GM18502 (cell line): ENCODE measurements around the gene NDRG3.

Source experiments
- ATAC-seq: cut with Tn5 transposase; IDR thresholded peaks from one replicate; pipeline ENCODE4 v1.9.1; 2021; ENCODE audit warnings: mild to moderate bottlenecking; ENCODE audit not compliant: unreplicated experiment, poor library complexity

The NDRG3 gene

DNA sequence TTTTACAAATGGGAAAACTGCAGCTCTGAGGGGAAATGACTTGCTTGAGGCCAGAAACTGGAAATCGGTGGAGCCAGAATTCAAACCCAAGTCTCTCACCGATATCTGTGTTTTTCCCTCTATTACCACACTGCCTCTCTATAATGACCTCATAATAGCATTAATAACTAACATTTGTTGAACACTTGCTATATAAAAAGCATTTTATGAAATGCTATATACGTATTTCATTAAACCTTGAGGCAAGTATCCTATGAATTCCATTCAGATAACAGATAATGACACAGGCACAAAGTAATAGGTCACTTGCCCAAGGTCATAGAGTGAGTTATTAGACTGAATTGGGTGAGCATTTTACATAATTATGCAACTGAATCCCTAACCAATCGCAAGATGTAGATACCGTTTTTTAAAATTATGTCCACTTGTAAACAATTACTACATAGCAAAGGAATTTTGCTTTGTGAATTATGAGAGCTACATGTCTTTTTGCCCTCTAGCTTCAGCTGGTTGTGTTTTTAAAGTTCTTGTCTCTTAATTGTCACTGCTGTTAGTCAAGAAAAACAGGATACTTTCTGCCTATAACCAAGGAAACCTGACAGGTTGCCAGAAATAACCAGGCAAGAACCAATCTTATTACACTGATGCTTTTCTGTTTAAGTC lies 23.0 kb upstream of the NDRG3 start:
- ATAC-seq: no peak

DNA sequence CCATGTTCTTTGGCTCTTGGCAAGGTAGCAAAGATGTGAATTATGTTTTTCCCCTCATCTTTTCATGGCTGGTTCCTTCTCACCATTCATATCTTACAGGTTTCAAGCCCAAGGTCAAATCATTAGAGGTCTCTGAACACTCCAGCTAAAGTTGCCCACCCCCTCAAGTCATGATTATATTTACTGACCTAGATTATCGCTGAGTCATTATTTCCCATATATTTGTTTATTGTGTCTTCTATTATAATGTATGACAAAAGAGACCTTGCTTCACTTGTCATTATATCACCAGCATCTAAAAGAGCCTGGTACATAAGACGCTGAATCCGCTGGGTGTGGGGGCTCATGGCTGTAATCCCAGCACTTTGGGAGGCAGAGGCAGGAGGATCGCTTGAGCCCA lies 15.2 kb upstream of the NDRG3 start:
- ATAC-seq: no peak

DNA sequence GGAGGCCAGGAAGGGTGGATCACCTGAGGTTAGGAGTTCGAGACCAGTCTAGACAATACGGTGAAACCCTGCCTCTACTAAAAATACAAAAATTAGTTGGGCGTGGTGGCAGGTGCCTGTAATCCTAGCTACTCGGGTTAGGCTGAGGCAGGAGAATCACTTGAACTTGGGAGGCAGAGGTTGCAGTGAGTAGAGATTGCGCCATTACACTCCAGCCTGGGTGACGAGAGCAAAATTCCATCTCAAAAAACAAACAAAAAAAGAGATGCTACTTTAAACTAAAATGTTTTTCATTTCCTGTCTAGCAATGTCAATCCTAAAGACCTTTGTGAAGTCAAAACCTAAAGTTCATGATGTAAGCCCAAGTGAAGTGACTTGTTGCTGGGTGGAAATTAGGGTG lies 14.8 kb upstream of the NDRG3 start:
- ATAC-seq: no peak

DNA sequence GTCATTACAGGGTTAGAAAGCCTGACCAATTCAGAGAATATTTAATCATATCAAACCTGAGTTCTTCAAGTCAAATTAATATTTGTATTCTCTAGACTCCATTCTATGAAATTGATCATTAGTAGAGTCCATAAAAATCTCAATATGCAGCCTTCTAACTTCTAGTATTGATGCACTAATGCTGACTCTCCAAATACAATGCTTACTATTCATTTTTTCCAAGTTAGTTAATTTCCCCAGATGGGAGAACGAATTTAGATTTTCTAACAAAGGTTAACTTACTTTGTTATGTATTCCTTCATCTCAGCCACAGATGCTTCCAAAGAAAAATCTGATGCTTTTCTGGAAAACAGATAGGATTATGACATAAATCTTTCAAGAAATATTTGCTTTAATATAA lies 12.4 kb upstream of the NDRG3 start:
- no peak for ATAC-seq

DNA sequence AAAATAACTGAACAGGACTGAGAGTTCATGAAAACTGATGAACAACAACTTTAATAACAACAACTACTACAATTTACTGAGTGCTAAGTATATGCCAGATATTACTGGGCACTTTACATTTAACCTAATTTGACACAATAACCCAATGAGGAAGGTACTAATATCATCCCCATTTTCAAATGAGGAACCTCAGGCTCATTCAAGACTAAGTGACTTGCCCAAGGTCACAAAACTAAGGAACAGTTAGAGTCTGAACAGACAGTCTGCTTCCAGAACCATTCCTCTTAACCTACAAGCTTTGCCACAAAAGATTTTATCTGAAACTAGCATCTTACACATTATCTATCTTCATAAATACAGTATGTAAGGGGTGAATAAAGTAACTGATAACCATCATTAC lies 10.6 kb upstream of the NDRG3 start:
- no peak for ATAC-seq

DNA sequence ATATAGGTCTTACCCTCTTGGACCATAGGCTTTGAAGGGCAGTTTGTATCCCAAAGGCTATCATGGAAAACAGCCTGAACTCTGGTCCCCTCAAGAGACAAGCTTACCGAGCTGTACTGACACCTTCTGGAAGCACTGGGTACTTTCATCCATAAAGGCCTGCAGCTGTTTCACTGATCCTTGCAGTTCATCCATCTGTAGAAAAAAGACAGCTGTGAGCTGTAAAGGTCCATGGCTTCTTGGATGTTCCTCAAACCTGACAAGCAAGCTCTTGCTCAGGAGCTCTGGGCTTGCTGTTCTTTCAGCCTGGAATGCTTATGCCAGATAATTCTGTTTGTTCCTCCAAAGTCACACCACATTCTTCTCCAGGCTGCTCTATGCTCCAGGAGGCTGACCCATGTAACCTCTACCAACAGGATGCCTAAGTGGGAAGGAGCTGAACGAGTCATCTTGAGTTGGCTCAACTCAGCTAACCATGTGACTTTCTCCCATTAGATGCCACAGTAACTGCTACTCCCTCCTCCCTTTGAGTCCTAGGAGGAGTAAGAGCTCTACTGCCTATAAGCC lies 8.8 kb upstream of the NDRG3 start:
- ATAC-seq: no peak

DNA sequence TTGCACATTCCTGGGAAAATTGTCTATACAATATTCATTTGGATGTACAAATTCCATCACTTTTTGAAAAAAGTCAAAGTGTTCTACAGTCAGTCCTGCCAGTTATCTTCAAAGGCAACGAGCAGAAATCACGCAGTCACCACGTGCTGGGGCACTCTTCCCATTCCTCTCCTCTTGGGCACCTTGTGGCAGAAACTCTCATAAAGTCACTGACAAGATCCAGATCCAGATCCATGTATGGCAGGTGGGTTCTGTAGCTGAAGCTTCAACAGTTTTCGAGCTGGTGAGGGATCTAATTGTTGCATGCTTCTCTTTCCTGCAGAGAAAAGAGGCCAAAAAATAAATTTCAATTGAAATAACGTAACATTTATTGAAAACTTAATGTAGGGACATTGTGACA lies 6.7 kb upstream of the NDRG3 start:
- no peak for ATAC-seq

DNA sequence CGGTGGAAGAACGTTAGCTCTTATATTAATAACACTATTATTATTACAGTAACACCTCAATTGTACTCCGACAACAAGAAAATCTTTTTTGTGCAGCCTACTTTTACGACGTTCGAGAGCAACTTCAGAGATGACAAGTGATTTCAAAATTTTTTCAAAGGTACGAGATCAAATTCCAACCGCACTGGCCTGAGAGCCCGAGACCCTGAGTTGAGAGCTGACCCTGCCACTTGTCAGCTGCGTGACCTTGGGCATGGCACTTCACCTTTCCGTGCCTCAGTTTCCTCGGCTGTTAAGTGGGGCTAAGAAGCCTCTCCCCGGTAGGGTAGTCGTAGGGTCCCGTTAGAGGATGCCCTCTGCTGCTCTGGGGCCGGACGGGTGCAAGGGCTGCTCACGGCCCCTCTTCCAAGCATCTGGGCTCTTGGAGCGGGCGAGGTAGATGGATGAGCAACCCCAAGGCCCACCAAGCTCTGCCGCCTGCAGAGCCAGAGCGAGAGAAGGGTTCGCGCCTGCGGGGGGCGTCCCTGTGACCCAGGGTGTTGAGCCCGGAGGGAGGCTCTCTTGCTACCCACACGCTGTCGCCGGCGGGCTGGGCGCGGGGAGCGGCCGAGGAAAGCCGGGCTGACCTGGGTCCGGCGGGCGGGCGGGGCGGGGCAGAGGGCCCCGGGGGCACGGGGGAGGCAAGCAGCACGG lies 510 bp downstream of the NDRG3 start:
- ATAC-seq: peak; percentile 49

DNA sequence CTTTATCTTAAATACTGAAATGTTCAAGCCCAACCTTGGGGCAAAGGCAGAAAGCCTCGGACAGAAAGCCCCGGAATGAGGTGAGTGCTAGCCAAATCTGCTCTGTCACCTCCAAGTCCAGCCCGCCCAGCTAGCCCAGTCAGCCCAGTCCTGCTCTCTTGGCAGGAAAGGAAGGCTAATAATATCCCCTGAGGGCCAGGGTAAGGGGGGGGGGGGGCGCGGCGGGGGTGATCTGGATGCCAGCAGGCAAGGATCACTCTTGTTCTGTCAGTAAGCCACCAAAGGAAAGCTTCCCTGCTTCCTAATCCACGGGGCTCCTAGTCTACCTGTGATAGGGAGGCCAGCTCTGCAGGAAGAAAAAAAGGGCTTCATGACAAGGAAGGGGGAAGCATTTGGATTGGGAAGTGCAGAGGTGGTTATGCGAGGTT lies 1.1 kb downstream of the NDRG3 start:
- ATAC-seq: no peak

DNA sequence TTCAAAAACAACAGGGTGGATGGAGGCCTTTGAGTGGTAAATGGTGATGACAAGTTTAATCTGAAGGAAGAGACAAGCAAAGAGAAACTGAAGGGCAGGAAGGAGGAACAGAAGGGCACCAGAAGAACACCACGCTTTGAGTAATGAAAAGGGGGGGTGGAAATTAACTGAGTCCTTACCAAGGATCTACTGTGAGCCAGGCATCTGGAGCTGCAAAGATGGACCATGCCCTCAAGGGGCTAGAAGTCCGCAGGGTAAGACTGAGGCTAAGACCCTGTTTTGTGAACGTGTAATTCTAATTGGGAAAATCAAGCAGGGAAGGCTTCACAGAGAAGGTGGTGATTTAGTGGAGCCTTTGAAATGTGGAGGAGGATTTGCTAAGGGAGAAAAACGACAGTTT lies 1.6 kb downstream of the NDRG3 start:
- no peak for ATAC-seq

DNA sequence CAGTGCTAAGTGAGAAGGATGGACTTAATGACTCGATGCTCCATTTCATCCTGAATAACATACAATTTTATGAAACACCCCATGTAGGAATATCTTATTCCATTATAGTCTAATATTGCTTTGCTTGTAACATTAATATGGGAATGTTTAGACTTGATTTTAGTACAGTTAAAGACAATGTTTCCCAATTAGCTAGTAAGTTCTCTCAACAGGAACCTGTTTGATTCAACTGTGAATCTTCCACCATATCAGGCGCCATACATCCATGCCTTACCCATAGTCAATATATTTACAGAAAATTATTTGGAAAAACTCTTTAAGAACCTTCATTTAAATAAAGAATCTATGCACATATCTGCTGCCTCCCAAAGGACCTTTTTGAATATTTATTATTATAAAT lies 3.3 kb downstream of the NDRG3 start:
- no peak for ATAC-seq

DNA sequence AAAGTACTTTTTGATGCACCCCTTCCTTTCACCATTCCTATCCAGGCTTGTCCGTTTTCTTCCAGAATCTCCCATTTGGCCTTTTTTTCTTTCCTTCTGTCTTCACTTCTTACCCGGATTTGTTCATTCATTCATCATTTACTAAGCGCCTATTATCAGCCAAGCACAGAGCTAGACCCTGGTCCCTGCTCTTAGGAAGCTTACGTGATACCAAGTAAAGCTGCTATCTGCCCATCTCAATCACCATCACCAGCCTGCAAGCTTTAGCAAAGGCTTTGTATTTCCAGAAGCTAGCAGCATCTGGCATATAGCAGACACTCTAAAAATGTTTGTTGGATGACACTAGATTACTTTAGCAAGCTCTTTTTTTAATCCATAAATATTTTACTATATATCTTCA lies 4.8 kb downstream of the NDRG3 start:
- ATAC-seq: no peak

DNA sequence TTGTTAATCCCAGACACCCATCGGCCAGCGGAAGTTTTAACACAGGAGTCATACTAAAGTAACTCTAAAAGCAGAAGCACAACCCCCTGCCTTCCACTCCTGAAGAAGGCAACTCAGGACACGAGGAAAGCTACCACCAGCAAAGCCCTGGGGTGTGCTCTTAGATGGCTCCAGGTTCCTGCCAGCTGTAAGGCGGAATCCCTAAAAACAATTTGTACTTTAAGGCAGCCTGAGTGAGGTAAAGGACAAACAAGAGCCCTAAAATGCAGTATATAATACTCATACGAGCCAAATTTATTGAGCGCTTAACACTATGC lies 8.7 kb downstream of the NDRG3 start:
- ATAC-seq: no peak

DNA sequence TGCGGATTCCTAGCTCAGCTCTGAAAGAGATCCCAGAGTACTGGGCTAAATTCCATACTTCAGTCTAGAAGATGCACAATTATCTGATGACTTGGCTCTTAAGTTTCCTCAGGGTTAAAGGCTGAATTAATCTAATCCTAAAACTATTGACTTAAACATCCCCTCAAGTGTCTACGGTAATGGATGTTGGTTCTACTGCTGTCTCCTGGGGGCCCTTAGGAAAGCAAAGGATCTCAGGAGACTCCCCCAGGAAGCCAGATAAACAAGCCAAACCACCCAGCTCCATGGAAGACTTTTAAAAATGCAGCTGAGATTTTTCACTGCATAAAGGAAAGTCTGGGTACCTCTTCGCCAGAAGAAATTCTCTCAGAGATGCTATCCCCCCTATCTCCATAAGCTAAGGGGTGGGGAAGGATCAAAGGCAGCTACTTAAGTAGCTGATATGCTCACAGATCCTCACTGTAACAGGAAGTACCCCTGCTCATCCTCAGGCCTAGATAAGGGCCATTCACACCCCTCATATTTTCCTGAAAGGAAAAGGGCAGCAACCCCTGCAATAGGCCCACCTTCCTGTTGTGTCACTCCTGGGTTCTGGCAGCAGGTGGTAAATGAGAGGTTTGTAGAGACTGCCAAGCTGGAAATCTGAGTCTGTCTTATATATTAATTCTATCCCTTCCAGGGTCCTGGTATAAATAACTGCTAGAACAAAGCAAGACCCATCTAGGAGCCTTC lies 9.3 kb downstream of the NDRG3 start:
- no peak for ATAC-seq

DNA sequence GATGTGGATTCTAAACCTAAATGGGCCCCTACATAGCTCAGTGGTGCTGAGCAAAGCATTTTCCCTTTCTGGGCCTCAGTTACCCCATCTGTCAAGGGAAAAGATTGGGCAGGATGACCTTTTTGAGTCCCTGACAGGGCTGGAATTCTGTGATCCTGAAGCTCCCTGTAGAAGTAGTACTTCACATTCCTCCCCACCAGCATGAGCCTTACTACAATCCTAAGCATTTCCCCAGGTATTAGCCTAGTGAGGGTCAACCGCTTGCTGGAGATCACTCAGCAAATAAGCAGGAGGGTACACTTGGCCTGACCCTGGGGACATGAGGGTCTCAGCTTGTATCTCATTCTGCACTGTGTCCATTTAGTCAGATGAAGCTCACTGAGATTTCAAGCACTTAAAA lies 13.4 kb downstream of the NDRG3 start:
- no peak for ATAC-seq

DNA sequence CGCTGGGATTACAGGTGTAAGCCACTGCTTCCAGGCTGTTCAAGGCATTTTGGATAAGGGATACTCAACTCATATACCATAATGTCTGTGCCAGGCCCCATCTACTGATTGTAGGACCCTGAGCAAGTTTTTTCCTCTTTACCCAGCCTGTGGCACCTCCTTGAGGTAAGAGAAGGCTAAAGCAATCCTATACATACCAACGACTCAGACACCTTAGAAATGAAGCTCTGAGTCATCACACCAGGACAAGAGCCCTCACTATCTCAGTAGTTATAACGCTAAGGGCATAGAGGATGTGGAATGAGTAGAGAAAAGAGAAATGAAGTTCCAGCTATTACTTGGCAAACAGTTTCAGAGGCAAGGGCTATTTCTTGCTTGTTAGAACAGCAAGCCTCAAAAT lies 16.9 kb downstream of the NDRG3 start:
- ATAC-seq: no peak

DNA sequence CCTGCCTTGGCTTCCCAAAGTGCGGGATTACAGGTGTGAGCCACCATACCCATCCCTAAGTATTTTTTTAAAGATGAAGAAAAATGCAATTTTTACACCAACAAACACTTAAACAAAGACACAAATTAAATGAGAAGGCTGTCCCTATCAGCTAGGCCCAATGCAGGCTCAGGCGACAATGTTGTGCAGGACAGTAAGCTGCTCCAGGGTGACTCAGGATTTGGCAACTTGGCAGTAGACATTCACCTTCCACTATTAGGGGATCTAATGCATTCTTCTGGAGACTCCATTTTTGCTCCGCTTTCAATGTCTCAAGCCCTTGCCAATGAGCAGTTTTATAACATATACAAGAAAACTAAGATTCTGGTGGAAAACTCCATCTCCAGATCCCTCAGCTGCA lies 19.7 kb downstream of the NDRG3 start:
- no peak for ATAC-seq

DNA sequence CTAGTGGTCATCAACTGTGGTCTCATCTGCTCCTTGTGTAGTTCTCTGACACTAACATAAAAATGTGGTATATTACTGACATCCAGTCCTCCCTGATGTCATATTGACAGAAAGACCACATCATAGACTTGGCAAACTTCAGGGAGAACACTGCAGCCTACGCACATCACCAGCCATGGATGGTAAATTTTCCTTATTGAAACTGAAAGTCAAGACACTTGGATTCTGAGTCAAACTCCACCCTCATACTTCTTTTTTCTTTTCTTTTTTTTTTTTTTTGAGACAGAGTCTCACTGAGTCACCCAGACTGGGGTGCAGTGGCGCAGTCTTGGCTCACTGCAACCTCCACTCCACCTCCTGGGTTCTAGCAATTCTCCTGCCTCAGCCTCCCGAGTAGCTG lies 25.4 kb downstream of the NDRG3 start:
- no peak for ATAC-seq

DNA sequence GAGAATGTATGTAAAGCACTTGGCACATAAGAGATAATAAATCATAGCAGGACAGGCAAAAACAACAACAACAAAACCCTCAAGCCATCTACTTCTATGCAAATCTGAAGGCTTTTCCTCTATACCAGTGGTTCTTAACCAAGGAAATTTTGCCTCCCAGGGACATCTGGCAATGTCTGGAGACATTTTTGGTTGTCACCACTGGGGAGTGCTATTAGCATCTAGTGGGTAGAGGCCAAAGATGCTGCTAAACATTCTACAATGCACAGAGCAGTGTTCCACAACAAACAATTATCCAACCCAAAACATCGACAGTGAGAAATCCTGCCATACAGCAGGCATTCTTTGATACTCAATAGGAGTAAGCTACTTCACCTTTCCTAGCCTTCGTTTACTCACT lies 28.2 kb downstream of the NDRG3 start:
- no peak for ATAC-seq

DNA sequence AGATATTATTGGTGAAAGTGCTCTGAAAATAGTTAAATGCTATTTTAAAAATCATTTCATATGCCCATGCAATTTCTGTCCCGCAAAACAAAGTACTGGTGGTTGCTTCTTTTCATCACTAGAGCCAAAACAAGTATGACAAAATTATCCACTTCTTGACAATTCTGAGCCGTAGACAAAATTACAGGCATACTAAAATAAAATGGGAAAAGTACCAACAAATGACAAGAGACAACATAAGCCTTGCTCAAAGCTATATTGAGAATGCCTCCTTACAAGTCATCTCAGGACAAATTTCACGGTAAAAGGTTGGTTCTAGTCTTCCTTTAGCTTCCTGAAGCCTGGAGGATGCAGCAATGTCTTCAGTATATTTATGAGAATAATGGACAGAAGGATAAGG lies 28.9 kb downstream of the NDRG3 start:
- ATAC-seq: no peak

DNA sequence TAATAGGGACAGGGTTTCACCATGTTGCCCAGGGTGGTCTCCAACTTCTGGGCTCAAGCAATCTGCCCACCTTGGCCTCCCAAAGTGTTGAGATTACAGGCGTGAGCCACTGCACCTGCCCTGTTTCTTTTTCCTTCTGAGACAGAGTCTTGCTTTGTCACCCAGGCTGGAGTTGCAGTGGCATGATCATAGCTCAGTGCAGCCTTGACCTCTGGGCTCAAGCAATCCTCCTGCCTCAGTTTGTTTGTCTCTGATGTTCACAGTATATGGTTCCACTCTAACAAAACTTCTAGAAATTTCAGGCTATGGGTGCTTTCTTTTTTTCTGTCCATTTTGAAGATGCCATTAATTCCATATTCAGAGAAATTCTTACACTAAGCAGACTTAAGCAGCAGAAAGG lies 33.1 kb downstream of the NDRG3 start:
- no peak for ATAC-seq

DNA sequence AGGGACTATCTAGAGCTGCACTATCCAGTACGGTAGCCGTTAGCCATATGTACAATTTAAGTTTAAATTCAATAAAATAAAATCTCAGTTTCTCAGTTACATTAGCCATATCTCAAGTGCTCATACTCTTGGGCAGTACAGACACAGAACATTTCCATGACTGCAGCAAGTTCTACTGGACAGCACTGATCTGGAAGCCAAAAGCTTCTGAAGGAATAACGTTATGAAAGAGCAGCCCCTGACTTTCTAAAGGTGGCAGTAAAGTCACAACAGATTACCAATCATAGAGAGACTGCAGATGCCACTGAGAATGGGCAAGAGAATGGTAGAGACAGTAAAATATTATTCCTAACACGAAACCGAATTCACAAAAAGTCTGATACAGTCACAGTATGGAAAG lies 36.8 kb downstream of the NDRG3 start:
- no peak for ATAC-seq
